A549 (cell line): ENCODE results near the gene GSE1. TPM values are rescaled to one million over a fixed set of nuclear protein-coding genes. Genes with fewer than 3 reads are reported as not detected.

ENCODE experiments used
- ATAC-seq, 2 experiments: fragments of 200-7000 bp in 1 of 2; fragments of >200 bp in 1 of 2; cut with Nextera tagmentation in 1 of 2; cut with Tn5 transposase in 1 of 2; 3 replicates each; pipeline versions ENCODE4 v1.8.0 to v1.9.1; 2018 to 2020; ENCODE audit warnings: mild to moderate bottlenecking in 1 of 2, moderate library complexity in 1 of 2
- CTCF ChIA-PET: fragments of 300-600 bp; sonication (Branson Sonifier 250); formaldehyde crosslinking; extraction: SDS; loops from one replicate; lab custom pipeline; 2021; ENCODE audit warnings: antibody characterized with exemption, inconsistent platforms; lab: Yijun Ruan, JAX
- POLR2A ChIA-PET: fragments of 350-600 bp; formaldehyde crosslinking; extraction: SDS; loops from one replicate; lab custom pipeline; 2021; ENCODE audit warnings: antibody characterized with exemption, inconsistent platforms; lab: Yijun Ruan, JAX
- DNase-seq, 2 experiments: peaks; one replicate each; pipeline versions ENCODE4 v3.0.0 to v3.0.0-alpha.2; 2011 to 2016; ENCODE audit warnings: low read depth in 1 of 2, low spot score in 1 of 2
- FAIRE-seq: peaks from 2 replicates; lab custom pipeline; 2011; peaks lifted over from hg19 to GRCh38; lab: Jason Lieb, UNC
- H3K27ac ChIP-seq, 2 experiments: fragments of >200 bp; sonication (Bioruptor Twin); formaldehyde crosslinking; 3 replicates each; pipeline ENCODE4 v1.5.1; 2016 to 2017
- H3K4me1 ChIP-seq: fragments of >200 bp; sonication (Bioruptor Twin); formaldehyde crosslinking; 3 replicates; pipeline ENCODE4 v1.6.1; 2016
- H3K4me2 ChIP-seq: fragments of >200 bp; sonication (Bioruptor Twin); formaldehyde crosslinking; 3 replicates; pipeline ENCODE4 v1.6.1; 2016
- H3K4me3 ChIP-seq: fragments of >200 bp; sonication (Bioruptor Twin); formaldehyde crosslinking; 3 replicates; pipeline ENCODE4 v1.5.1; 2016
- H3K9me3 ChIP-seq: fragments of >200 bp; sonication (Bioruptor Twin); formaldehyde crosslinking; 3 replicates; pipeline ENCODE4 v1.6.1; 2016
- BHLHE40 ChIP-seq: IDR thresholded peaks from 2 replicates; pipeline ENCODE4 v1.6.1; 2012; ENCODE audit warnings: low read depth, low read length, inconsistent platforms
- CEBPB ChIP-seq, 2 experiments: fragments of >200 bp in 1 of 2; sonication (Bioruptor Twin) in 1 of 2; formaldehyde crosslinking in 1 of 2; IDR thresholded peaks; 2 replicates each; pipeline ENCODE4 v1.6.1; 2012 to 2016
- CHD2 ChIP-seq: fragments of 150-350 bp; IDR thresholded peaks from 2 replicates; pipeline ENCODE4 v1.6.1; 2014; ENCODE audit warnings: low read length; ENCODE audit not compliant: partially characterized antibody
- EHMT2 ChIP-seq: fragments of 200-600 bp; sonication (generic); IDR thresholded peaks from 2 replicates; pipeline ENCODE4 v1.6.1; 2016; ENCODE audit warnings: antibody characterized with exemption, low read depth, mild to moderate bottlenecking, moderate library complexity
- ESRRA ChIP-seq: fragments of 150-350 bp; IDR thresholded peaks from 2 replicates; pipeline ENCODE4 v1.6.1; 2014; ENCODE audit warnings: mild to moderate bottlenecking, low read length, borderline replicate concordance
- FOSB ChIP-seq: fragments of 250-450 bp; sonication (Bioruptor Pico); IDR thresholded peaks from 2 replicates; pipeline ENCODE4 v1.5.0; 2020; ENCODE audit warnings: mild to moderate bottlenecking, moderate library complexity
- FOSL2 ChIP-seq, 2 experiments: fragments of 450-650 bp in 1 of 2; fragments of >200 bp in 1 of 2; sonication (Bioruptor Twin) in 1 of 2; formaldehyde crosslinking; IDR thresholded peaks; 2 replicates each; pipeline versions ENCODE4 v1.5.0 to v1.6.1; 2016 to 2020; ENCODE audit warnings: mild to moderate bottlenecking in 1 of 2, moderate library complexity in 1 of 2
- HDAC2 ChIP-seq: fragments of 200-600 bp; sonication (generic); IDR thresholded peaks from 2 replicates; pipeline ENCODE4 v1.6.1; 2016
- JUN ChIP-seq, 2 experiments: fragments of >200 bp; sonication (Bioruptor Twin); formaldehyde crosslinking; IDR thresholded peaks; 2 replicates in 1 of 2; 3 replicates in 1 of 2; pipeline ENCODE4 v1.6.1; 2016 to 2017
- JUNB ChIP-seq: fragments of >200 bp; sonication (Bioruptor Twin); formaldehyde crosslinking; IDR thresholded peaks from 2 replicates; pipeline ENCODE4 v1.6.1; 2016
- KDM1A ChIP-seq: fragments of 200-600 bp; sonication (generic); IDR thresholded peaks from 2 replicates; pipeline ENCODE4 v1.6.1; 2016; ENCODE audit warnings: low read depth, mild to moderate bottlenecking
- KDM5A ChIP-seq: fragments of 200-600 bp; sonication (generic); IDR thresholded peaks from 2 replicates; pipeline ENCODE4 v1.6.1; 2016; ENCODE audit warnings: antibody characterized with exemption, mild to moderate bottlenecking
- MAFK ChIP-seq: fragments of 450-650 bp; IDR thresholded peaks from 2 replicates; pipeline ENCODE4 v1.6.1; 2014; ENCODE audit not compliant: partially characterized antibody
- MAZ ChIP-seq: fragments of 150-350 bp; IDR thresholded peaks from 2 replicates; pipeline ENCODE4 v1.6.1; 2014; ENCODE audit warnings: antibody characterized with exemption, low read depth, low read length, borderline replicate concordance
- NFE2L2 ChIP-seq: fragments of 150-350 bp; conservative IDR thresholded peaks from 2 replicates; pipeline ENCODE4 v1.6.1; 2014; ENCODE audit warnings: low read length
- NR3C1 ChIP-seq: fragments of >200 bp; sonication (Bioruptor Twin); formaldehyde crosslinking; IDR thresholded peaks from 3 replicates; pipeline ENCODE4 v1.6.1; 2017
- PHF8 ChIP-seq: fragments of 200-600 bp; sonication (generic); IDR thresholded peaks from 2 replicates; pipeline ENCODE4 v1.6.1; 2016; ENCODE audit warnings: low read depth, mild to moderate bottlenecking, antibody characterized with exemption, moderate library complexity, borderline replicate concordance
- POLR2A ChIP-seq: IDR thresholded peaks from 2 replicates; pipeline ENCODE4 v1.6.1; 2012; ENCODE audit warnings: mild to moderate bottlenecking, low read length
- RFX5 ChIP-seq: fragments of 450-650 bp; IDR thresholded peaks from 2 replicates; pipeline ENCODE4 v1.7.1; 2014; ENCODE audit warnings: antibody characterized with exemption, mild to moderate bottlenecking, moderate library complexity
- RNF2 ChIP-seq: fragments of 200-600 bp; sonication (generic); IDR thresholded peaks from 2 replicates; pipeline ENCODE4 v1.6.1; 2016; ENCODE audit warnings: low read depth, mild to moderate bottlenecking, antibody characterized with exemption, moderate library complexity, borderline replicate concordance
- TP53 ChIP-seq: fragments of 250-450 bp; sonication (Bioruptor Pico); IDR thresholded peaks from 2 replicates; pipeline ENCODE4 v1.5.0; 2021; ENCODE audit warnings: mild to moderate bottlenecking, moderate library complexity
- ZC3H11A ChIP-seq: fragments of 450-650 bp; IDR thresholded peaks from 2 replicates; pipeline ENCODE4 v1.6.1; 2014; ENCODE audit warnings: antibody characterized with exemption, mild to moderate bottlenecking
- ZFP36 ChIP-seq: fragments of 450-650 bp; IDR thresholded peaks from 2 replicates; pipeline ENCODE4 v1.6.1; 2014; ENCODE audit warnings: borderline replicate concordance; ENCODE audit not compliant: partially characterized antibody
- ZNF302 ChIP-seq: fragments of 250-450 bp; sonication (Bioruptor Pico); IDR thresholded peaks from 2 replicates; pipeline ENCODE4 v1.9.0; 2021; ENCODE audit warnings: inconsistent platforms, mild to moderate bottlenecking, moderate library complexity
- ZSCAN20 ChIP-seq: fragments of 250-450 bp; sonication (Bioruptor Pico); IDR thresholded peaks from 2 replicates; pipeline ENCODE4 v1.8.0; 2022; ENCODE audit warnings: mild to moderate bottlenecking, moderate library complexity
- WGBS: methylation state at CpG from one replicate; pipeline ENCODE4 v1.1.6; 2017; ENCODE audit errors: missing lambda C conversion rate; 5-methylcytosine and 5-hydroxymethylcytosine counted together
- polyA plus RNA-seq, 4 experiments: library from polyadenylated mRNA; depleted of rRNA in 3 of 4; stranded (reverse); fragments of >200 nt; fragmentation: RNase III in 1 of 4; extraction: RNeasy Plus Mini Kit Qiagen cat#74134 plus additional on column Dnase treatment in 1 of 4; gene quantifications; 2 replicates in 3 of 4; 3 replicates in 1 of 4; pipeline ENCODE4 v1.2.3, GENCODE V29; 2011 to 2017
- TF ChIP-seq, protein P1 (sequence below): fragments of 250-450 bp; sonication (Bioruptor Pico); IDR thresholded peaks from 2 replicates; pipeline ENCODE4 v1.5.0; 2021; ENCODE audit warnings: mild to moderate bottlenecking, moderate library complexity, borderline replicate concordance
- TF ChIP-seq, protein P2 (sequence below): fragments of >200 bp; sonication (Bioruptor Twin); formaldehyde crosslinking; IDR thresholded peaks from 2 replicates; pipeline ENCODE4 v1.6.1; 2016

Gene GSE1
- polyA plus RNA-seq, 2 of the 4 experiments (the other 2 are of a cell fraction), result 20.7 to 24.3 TPM

DNA sequence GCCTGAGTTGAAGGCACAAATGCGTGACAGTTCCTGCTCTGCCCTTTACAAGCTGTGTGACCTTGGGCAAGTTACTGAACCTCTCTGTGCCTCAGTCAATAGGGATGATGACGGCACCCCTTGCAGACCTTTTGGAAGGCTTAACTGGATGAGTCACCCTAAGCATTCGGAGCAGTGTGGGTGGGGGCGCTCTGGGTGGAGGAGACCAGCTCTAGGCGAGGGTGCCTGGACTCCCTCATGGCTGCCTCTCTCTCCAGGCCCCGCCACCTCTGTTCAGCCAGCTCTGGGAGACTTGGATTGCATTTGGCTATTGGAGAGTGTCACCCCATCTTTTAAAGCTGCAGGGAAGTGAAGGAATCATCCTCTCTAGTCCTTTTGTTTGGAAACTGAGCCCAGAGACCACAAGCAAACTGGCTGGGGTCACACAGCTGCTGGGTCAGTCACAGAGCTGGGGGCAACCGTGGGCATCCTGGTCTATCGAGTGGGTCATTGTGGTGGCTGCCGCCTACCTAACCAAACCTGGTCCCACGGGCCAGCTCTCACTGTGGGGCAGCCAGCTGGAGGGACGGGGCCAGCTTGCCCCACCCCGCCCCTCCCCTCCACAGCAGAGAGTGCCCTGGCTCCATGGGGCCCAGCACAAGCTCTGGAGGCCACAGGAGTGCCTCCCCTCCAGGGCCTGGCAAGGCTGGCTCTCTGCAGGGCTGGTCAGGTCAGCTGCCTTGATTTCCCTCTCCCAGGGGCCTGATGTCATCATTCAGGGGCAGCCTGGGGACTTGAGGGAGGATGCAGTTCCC, 20.2 kb upstream of the GSE1 start:
- CTCF ChIA-PET, result interaction anchor here (0.7 to 3.3 kb wide), 9 partner anchors 10 to 172 kb away, joined by 3 to 21 read pairs (median 3); no protein-coding TSS in a partner anchor
- H3K9me3 ChIP-seq, result no peaks in the 10 kb centered on the region
- POLR2A ChIA-PET, result no interaction called here
- no peaks in the 10 kb centered on the region for H3K4me1 ChIP-seq
- WGBS, result 74% methylated on average over 6 of the region's 12 CpGs
- no peak overlapping the region for H3K4me2 ChIP-seq
- DNase-seq (no peak), FAIRE-seq (no peak), ATAC-seq (peak in 1 of 2 experiments; percentile 35; a peak in 2 of 6 replicates)
- TF ChIP-seq ZC3H11A, result no peak
- peak; percentile 84 for TF ChIP-seq ZFP36
- peak; percentile 43; the same call in 1 of the 2 replicates for TF ChIP-seq KDM1A
- TF ChIP-seq JUNB, result no peak
- no peak for TF ChIP-seq FOSL2 (IDR thresholded peaks at IDR 0.05)
- TF ChIP-seq FOSL2 (CRISPR knock-in tag; IDR thresholded peaks at IDR 0.05), result peak; percentile 58
- TF ChIP-seq RFX5, result no peak
- H3K4me3 ChIP-seq, result no peak overlapping the region
- no peak overlapping the region for H3K27ac ChIP-seq

DNA sequence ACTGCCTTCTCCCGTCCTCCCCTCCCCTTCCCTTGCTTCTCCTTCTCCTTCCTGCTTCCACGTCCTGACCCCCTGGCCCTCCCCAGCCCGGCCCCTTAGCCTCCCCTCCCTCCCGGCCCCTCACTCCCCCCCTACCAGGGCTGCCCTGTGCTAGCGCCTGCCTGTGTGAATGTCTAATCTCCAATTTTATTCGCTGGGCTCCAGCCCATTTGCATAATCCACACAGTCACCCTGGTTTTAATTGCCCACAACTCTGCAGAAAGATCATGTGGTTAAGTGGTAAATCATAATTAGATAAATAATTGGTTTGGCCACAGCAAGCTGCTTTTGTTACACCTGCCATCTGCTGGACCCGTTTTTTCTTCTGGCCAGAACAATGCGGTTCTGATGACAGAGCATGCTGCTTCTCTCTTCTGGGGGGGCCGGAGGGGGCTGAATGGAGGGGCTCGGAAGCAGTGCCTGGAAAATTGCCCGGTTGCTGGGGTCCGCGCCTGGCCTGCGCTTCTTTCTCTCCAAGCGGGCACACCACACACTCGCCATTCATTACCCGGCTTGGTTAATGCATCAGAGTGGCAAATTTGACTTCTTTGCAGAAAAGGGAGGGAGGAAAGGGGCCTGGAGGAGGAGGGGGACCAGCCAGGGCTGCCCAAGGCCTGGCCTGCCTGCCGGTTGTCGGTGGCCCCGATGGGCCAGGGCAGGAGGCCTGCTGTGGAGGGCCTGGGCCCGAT, 19.5 kb upstream of the GSE1 start:
- CTCF ChIA-PET, result interaction anchor here (0.9 to 3.3 kb wide), 5 partner anchors 11 to 173 kb away, joined by 3 to 21 read pairs (median 4); no protein-coding TSS in a partner anchor

GRCh38 chr16:85594273-85594977, 18.7 kb upstream of the GSE1 start:
- POLR2A ChIA-PET, result no interaction called here
- CTCF ChIA-PET, result interaction anchor here (1.0 to 1.5 kb wide), 2 partner anchors 114 to 174 kb away, joined by 3 to 4 read pairs; no protein-coding TSS in a partner anchor
- WGBS, result 86% methylated on average over 24 of the region's 24 CpGs
- H3K9me3 ChIP-seq, result no peaks in the 10 kb centered on the region
- H3K4me1 ChIP-seq, result no peaks in the 10 kb centered on the region
- FAIRE-seq (no peak), ATAC-seq (no peak; a peak in 1 of 6 replicates), DNase-seq (no peak)
- no peak overlapping the region for H3K4me3 ChIP-seq
- no peak overlapping the region for H3K27ac ChIP-seq
- TF ChIP-seq CEBPB (IDR thresholded peaks at IDR 0.05) (no peak), FOSL2 (IDR thresholded peaks at IDR 0.05) (no peak), FOSL2 (CRISPR knock-in tag; IDR thresholded peaks at IDR 0.05) (no peak), CHD2 (no peak), EHMT2 (no peak), MAFK (no peak), JUNB (no peak), FOSB (CRISPR knock-in tag) (no peak), BHLHE40 (no peak), TP53 (CRISPR knock-in tag) (no peak), NR3C1 (no peak), ZSCAN20 (no peak), ZNF302 (CRISPR knock-in tag) (no peak)
- TF ChIP-seq, protein P1, sequence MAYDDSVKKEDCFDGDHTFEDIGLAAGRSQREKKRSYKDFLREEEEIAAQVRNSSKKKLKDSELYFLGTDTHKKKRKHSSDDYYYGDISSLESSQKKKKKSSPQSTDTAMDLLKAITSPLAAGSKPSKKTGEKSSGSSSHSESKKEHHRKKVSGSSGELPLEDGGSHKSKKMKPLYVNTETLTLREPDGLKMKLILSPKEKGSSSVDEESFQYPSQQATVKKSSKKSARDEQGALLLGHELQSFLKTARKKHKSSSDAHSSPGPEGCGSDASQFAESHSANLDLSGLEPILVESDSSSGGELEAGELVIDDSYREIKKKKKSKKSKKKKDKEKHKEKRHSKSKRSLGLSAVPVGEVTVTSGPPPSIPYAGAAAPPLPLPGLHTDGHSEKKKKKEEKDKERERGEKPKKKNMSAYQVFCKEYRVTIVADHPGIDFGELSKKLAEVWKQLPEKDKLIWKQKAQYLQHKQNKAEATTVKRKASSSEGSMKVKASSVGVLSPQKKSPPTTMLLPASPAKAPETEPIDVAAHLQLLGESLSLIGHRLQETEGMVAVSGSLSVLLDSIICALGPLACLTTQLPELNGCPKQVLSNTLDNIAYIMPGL (CRISPR knock-in tag), result no peak
- TF ChIP-seq, all 56 proteins: peak for 0
- H3K4me2 ChIP-seq, result no peak overlapping the region

More for the DNA sequence above, 19.5 kb upstream of the GSE1 start:
- H3K4me3 ChIP-seq, result no peak overlapping the region
- no peak for TF ChIP-seq ZC3H11A
- no peak for TF ChIP-seq HDAC2
- no peak for TF ChIP-seq ESRRA
- TF ChIP-seq TP53 (CRISPR knock-in tag), result no peak
- no peak for TF ChIP-seq NFE2L2
- TF ChIP-seq JUN (IDR thresholded peaks at IDR 0.05), result no peak
- TF ChIP-seq POLR2A, result no peak
- TF ChIP-seq ZSCAN20, result no peak
- no peak for TF ChIP-seq MAZ
- TF ChIP-seq KDM5A, result no peak
- no peak for TF ChIP-seq NR3C1
- TF ChIP-seq KDM1A, result no peak
- no peak for TF ChIP-seq RNF2
- TF ChIP-seq, protein P2, sequence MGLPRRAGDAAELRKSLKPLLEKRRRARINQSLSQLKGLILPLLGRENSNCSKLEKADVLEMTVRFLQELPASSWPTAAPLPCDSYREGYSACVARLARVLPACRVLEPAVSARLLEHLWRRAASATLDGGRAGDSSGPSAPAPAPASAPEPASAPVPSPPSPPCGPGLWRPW, result no peak
- TF ChIP-seq PHF8, result no peak
- H3K4me1 ChIP-seq, result no peaks in the 10 kb centered on the region
- no peak overlapping the region for H3K27ac ChIP-seq
- FAIRE-seq (no peak), DNase-seq (no peak), ATAC-seq (no peak)
- H3K9me3 ChIP-seq, result no peaks in the 10 kb centered on the region
- no peak overlapping the region for H3K4me2 ChIP-seq
- 95% methylated on average over 14 of the region's 21 CpGs for WGBS
- POLR2A ChIA-PET, result no interaction called here
